ENCODE results near the gene ZNF652.
A peak's percentile ranks its signal among the peaks of the same experiment; 100 is the strongest.

ZNF652 gene

DNA sequence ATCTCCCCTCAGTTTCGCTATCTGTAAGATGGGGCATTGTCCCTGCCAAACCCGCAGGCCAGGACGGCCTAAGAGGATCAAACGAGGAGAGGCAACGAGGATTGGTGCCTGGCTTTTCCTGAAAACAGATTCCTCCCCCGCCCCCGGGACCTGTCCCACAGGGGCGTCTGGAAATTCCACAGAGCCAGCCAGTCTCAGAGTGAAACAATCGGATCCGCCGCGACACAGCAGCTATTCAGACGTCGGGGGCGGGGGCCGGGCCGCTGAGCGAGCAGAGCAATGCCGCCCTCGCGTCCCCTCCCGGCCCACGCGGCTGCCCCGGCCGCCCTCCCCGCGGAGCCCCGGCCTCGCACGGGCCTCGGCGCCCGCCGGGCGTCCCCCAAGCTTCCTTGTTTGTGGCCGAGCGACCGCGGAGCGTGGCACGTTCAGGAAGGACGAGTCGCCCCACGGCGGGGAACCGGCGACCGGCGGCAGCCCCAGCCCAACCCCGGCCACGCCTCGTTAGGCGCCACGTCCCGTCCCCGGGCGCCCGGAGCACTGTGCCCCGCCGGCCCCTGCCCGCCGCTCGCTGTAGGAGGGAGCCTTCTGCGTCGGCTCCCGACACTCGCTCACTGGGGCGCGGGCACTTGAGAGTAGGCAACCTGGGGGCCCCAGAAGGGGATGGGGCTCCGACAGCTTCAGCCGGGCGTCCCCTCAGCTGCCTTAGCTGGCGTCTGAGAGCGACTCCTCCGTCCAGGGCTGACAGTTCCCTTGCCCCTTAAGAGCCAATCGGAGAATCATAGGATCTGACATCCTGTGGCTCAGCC lies 101.8 kb downstream of the ZNF652 start:
- Histone ChIP-seq H3K9ac (ENCODE audit: low read depth, low read length) (no peak overlapping the region), H3K4me1 (ENCODE audit: control insufficient read depth, insufficient read depth, low read length) (peaks cover 4% of the 10 kb centered on the region), H3K36me3 (ENCODE audit: control insufficient read depth, insufficient read depth, low read length) (no peaks in the 10 kb centered on the region), H3K4me3 (ENCODE audit: low read depth, low read length) (peak overlapping the region; percentile 57), H3K27ac (ENCODE audit: low read depth, low read length) (no peak overlapping the region), H3K9me3 (ENCODE audit: control insufficient read depth, insufficient read depth, low read length) (no peaks in the 10 kb centered on the region), H3K27me3 (ENCODE audit: control insufficient read depth, insufficient read depth, low read length) (peaks cover 19% of the 10 kb centered on the region)

DNA sequence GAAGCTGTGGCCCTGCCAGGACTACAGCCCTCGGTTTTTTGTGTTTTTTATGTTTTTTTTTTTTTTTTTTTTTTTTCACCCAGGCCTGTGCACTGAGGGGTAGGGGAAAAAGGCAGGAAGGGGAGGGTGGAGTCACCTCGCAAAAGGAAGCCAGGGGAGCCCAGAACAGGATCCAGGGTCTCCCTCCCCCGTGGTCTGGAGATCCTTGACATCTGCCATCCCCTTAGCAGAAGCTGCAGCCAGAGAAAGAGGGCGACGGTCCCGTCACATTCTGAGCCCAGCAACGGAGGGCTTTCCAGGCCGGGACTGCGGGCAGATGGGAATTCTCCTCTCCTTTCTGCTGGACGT lies 102.4 kb downstream of the ZNF652 start:
- Histone ChIP-seq H3K4me3 (ENCODE audit: low read depth, low read length) (peak overlapping the region; percentile 57), H3K36me3 (ENCODE audit: control insufficient read depth, insufficient read depth, low read length) (no peaks in the 10 kb centered on the region), H3K4me1 (ENCODE audit: control insufficient read depth, insufficient read depth, low read length) (peaks cover 4% of the 10 kb centered on the region), H3K9ac (ENCODE audit: low read depth, low read length) (no peak overlapping the region), H3K9me3 (ENCODE audit: control insufficient read depth, insufficient read depth, low read length) (no peaks in the 10 kb centered on the region), H3K27me3 (ENCODE audit: control insufficient read depth, insufficient read depth, low read length) (peaks cover 19% of the 10 kb centered on the region), H3K27ac (ENCODE audit: low read depth, low read length) (no peak overlapping the region)

- Histone ChIP-seq H3K9ac (ENCODE audit: low read depth, low read length) (no peak overlapping the region), H3K4me3 (ENCODE audit: low read depth, low read length) (no peak overlapping the region), H3K27ac (ENCODE audit: low read depth, low read length) (no peak overlapping the region), H3K27me3 (ENCODE audit: control insufficient read depth, insufficient read depth, low read length) (peaks cover 19% of the 10 kb centered on the region), H3K36me3 (ENCODE audit: control insufficient read depth, insufficient read depth, low read length) (no peaks in the 10 kb centered on the region), H3K4me1 (ENCODE audit: control insufficient read depth, insufficient read depth, low read length) (peaks cover 4% of the 10 kb centered on the region), H3K9me3 (ENCODE audit: control insufficient read depth, insufficient read depth, low read length) (no peaks in the 10 kb centered on the region)
Measured at GRCh38 chr17:49258394-49258793, 103.7 kb downstream of the ZNF652 start.

- Histone ChIP-seq H3K27ac (ENCODE audit: low read depth, low read length) (no peak overlapping the region), H3K4me1 (ENCODE audit: control insufficient read depth, insufficient read depth, low read length) (no peaks in the 10 kb centered on the region), H3K27me3 (ENCODE audit: control insufficient read depth, insufficient read depth, low read length) (peaks cover 7% of the 10 kb centered on the region), H3K36me3 (ENCODE audit: control insufficient read depth, insufficient read depth, low read length) (no peaks in the 10 kb centered on the region), H3K9me3 (ENCODE audit: control insufficient read depth, insufficient read depth, low read length) (no peaks in the 10 kb centered on the region), H3K9ac (ENCODE audit: low read depth, low read length) (no peak overlapping the region), H3K4me3 (ENCODE audit: low read depth, low read length) (no peak overlapping the region)
Measured at GRCh38 chr17:49255125-49255524, 106.9 kb downstream of the ZNF652 start.

DNA sequence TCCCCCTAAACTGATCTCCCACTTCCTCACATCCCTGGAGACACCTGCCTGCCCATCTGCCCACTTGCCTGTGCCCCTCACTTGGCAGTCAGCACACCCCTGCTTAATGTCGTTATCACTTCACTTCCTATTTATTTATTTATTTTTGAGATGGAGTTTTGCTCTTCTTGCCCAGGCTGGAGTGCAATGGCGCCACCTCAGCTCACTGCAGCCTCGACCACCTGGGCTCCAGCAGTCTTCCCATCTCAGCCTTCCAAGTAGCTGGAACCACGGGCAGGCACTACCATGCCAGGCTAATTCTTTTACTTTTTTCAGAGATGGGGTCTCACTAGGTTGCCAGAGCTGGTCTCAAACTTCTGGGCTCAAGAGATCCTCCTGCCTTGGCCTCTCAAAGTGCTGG lies 108.0 kb downstream of the ZNF652 start:
- Histone ChIP-seq H3K27me3 (ENCODE audit: control insufficient read depth, insufficient read depth, low read length) (no peaks in the 10 kb centered on the region), H3K4me1 (ENCODE audit: control insufficient read depth, insufficient read depth, low read length) (no peaks in the 10 kb centered on the region), H3K9ac (ENCODE audit: low read depth, low read length) (no peak overlapping the region), H3K27ac (ENCODE audit: low read depth, low read length) (no peak overlapping the region), H3K4me3 (ENCODE audit: low read depth, low read length) (no peak overlapping the region), H3K9me3 (ENCODE audit: control insufficient read depth, insufficient read depth, low read length) (no peaks in the 10 kb centered on the region), H3K36me3 (ENCODE audit: control insufficient read depth, insufficient read depth, low read length) (no peaks in the 10 kb centered on the region)

GRCh38 chr17:49252148-49252695 lies 109.8 kb downstream of the ZNF652 start:
- Histone ChIP-seq H3K27me3 (ENCODE audit: control insufficient read depth, insufficient read depth, low read length) (no peaks in the 10 kb centered on the region), H3K4me3 (ENCODE audit: low read depth, low read length) (no peak overlapping the region), H3K9ac (ENCODE audit: low read depth, low read length) (no peak overlapping the region), H3K36me3 (ENCODE audit: control insufficient read depth, insufficient read depth, low read length) (no peaks in the 10 kb centered on the region), H3K4me1 (ENCODE audit: control insufficient read depth, insufficient read depth, low read length) (no peaks in the 10 kb centered on the region), H3K9me3 (ENCODE audit: control insufficient read depth, insufficient read depth, low read length) (no peaks in the 10 kb centered on the region), H3K27ac (ENCODE audit: low read depth, low read length) (no peak overlapping the region)

GRCh38 chr17:49249890-49250522 lies 112.0 kb downstream of the ZNF652 start:
- Histone ChIP-seq H3K27ac (ENCODE audit: low read depth, low read length) (no peak overlapping the region), H3K9ac (ENCODE audit: low read depth, low read length) (no peak overlapping the region), H3K4me3 (ENCODE audit: low read depth, low read length) (no peak overlapping the region), H3K4me1 (ENCODE audit: control insufficient read depth, insufficient read depth, low read length) (no peaks in the 10 kb centered on the region), H3K9me3 (ENCODE audit: control insufficient read depth, insufficient read depth, low read length) (no peaks in the 10 kb centered on the region), H3K27me3 (ENCODE audit: control insufficient read depth, insufficient read depth, low read length) (no peaks in the 10 kb centered on the region), H3K36me3 (ENCODE audit: control insufficient read depth, insufficient read depth, low read length) (no peaks in the 10 kb centered on the region)

- Histone ChIP-seq H3K9ac (ENCODE audit: low read depth, low read length) (no peak overlapping the region), H3K27ac (ENCODE audit: low read depth, low read length) (no peak overlapping the region), H3K4me1 (ENCODE audit: control insufficient read depth, insufficient read depth, low read length) (no peaks in the 10 kb centered on the region), H3K36me3 (ENCODE audit: control insufficient read depth, insufficient read depth, low read length) (no peaks in the 10 kb centered on the region), H3K9me3 (ENCODE audit: control insufficient read depth, insufficient read depth, low read length) (no peaks in the 10 kb centered on the region), H3K4me3 (ENCODE audit: low read depth, low read length) (no peak overlapping the region), H3K27me3 (ENCODE audit: control insufficient read depth, insufficient read depth, low read length) (no peaks in the 10 kb centered on the region)
Measured at GRCh38 chr17:49249292-49249794, 112.7 kb downstream of the ZNF652 start.

DNA sequence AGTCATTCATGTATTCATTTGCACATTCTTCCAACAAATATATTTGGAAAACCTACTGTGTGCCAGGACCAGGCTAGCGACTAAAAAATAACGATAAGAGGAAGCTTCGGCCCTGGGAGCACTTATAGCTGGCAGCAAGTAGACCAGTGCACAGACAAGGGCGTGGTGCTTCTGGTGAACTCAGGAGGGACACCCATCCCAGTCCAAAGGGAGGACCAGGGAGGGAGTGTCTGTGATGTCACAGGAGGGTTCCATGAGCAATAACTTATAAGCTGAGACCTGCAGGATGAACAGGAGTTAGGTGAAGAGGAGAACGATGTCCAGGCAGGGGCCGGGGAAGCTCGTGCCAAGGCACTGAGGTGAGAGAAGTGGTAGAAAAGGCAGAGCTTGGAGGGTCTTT lies 114.1 kb downstream of the ZNF652 start:
- H3K4me1 ChIP-seq (ENCODE audit: control insufficient read depth, insufficient read depth, low read length): no peaks in the 10 kb centered on the region
- H3K36me3 ChIP-seq (ENCODE audit: control insufficient read depth, insufficient read depth, low read length): no peaks in the 10 kb centered on the region
- no peaks in the 10 kb centered on the region for H3K9me3 ChIP-seq (ENCODE audit: control insufficient read depth, insufficient read depth, low read length)
- H3K4me3 ChIP-seq (ENCODE audit: low read depth, low read length): no peak overlapping the region
- H3K27ac ChIP-seq (ENCODE audit: low read depth, low read length): no peak overlapping the region
- H3K9ac ChIP-seq (ENCODE audit: low read depth, low read length): no peak overlapping the region
- no peaks in the 10 kb centered on the region for H3K27me3 ChIP-seq (ENCODE audit: control insufficient read depth, insufficient read depth, low read length)

GRCh38 chr17:49244839-49245238 lies 117.2 kb downstream of the ZNF652 start:
- Histone ChIP-seq H3K36me3 (ENCODE audit: control insufficient read depth, insufficient read depth, low read length) (no peaks in the 10 kb centered on the region), H3K27ac (ENCODE audit: low read depth, low read length) (no peak overlapping the region), H3K4me1 (ENCODE audit: control insufficient read depth, insufficient read depth, low read length) (no peaks in the 10 kb centered on the region), H3K9me3 (ENCODE audit: control insufficient read depth, insufficient read depth, low read length) (no peaks in the 10 kb centered on the region), H3K27me3 (ENCODE audit: control insufficient read depth, insufficient read depth, low read length) (no peaks in the 10 kb centered on the region), H3K4me3 (ENCODE audit: low read depth, low read length) (no peak overlapping the region), H3K9ac (ENCODE audit: low read depth, low read length) (no peak overlapping the region)
